GM12891 (cell line): ENCODE results near the gene MPI.

Experiments
- POLR2A ChIP-seq: IDR thresholded peaks from 2 replicates; pipeline ENCODE4 v1.6.1; 2011; ENCODE audit warnings: low read depth, low read length, control low read depth
- POLR2AphosphoS5 ChIP-seq: IDR thresholded peaks from 2 replicates; pipeline ENCODE4 v1.6.1; 2011; ENCODE audit warnings: low read depth, low read length, control low read depth
- POU2F2 ChIP-seq: IDR thresholded peaks from 2 replicates; pipeline ENCODE4 v1.6.1; 2011; ENCODE audit warnings: low read depth, mild to moderate bottlenecking, control low read depth, low read length, moderate library complexity
- SPI1 ChIP-seq: IDR thresholded peaks from 2 replicates; pipeline ENCODE4 v1.6.1; 2011; ENCODE audit warnings: low read depth, low read length, control low read depth
- TAF1 ChIP-seq: IDR thresholded peaks from 2 replicates; pipeline ENCODE4 v1.6.1; 2011; ENCODE audit warnings: low read depth, low read length, control low read depth

DNA sequence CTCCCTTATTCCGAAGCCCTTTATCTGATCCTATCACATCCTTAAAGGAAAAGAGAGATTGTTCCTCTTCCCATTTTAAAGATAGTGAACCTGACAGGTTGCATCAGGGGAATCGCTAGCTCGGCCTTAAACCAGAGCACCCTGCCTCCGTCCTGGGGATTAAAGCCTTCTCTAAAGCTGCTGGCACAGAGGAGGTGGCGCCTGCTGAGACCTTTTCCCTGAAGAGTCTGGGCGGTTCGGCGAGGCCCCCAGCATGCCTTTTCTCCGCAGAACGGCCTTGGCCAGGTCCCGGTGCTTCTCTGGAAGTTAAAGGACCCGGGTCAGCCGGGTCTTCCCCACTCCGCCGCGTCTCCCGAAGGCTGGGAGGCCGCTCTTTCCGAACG, 16.2 kb downstream of the MPI start:
- no peak for TF ChIP-seq POLR2A
- no peak for TF ChIP-seq POLR2AphosphoS5
- TF ChIP-seq TAF1, result no peak
- TF ChIP-seq SPI1, result no peak
- TF ChIP-seq POU2F2, result no peak
